ENCODE measurements around the gene ADGRA3. TPM values are rescaled to one million over a fixed set of nuclear protein-coding genes. Genes with fewer than 3 reads are reported as not detected.

Gene ADGRA3
- total RNA-seq, 1 donor from 2014 or later, result 12.9 TPM

- DNase-seq (ENCODE audit: low read depth in 2 of 2), result no peak
Observed at GRCh38 chr4:22363787-22364186, 152.1 kb downstream of the ADGRA3 start.

- DNase-seq (ENCODE audit: low read depth in 2 of 2), result no peak
Observed at GRCh38 chr4:22363036-22363435, 152.8 kb downstream of the ADGRA3 start.

- peak; percentile 21 to 27 for DNase-seq (ENCODE audit: low read depth in 2 of 2)
Observed at GRCh38 chr4:22356987-22357596, 158.8 kb downstream of the ADGRA3 start.

GRCh38 chr4:22348410-22348809, 167.5 kb downstream of the ADGRA3 start:
- no peak for DNase-seq (ENCODE audit: low read depth in 2 of 2)

GRCh38 chr4:22345678-22346077, 170.2 kb downstream of the ADGRA3 start:
- no peak for DNase-seq (ENCODE audit: low read depth in 2 of 2)

GRCh38 chr4:22345055-22345454, 170.8 kb downstream of the ADGRA3 start:
- no peak for DNase-seq (ENCODE audit: low read depth in 2 of 2)

- DNase-seq (ENCODE audit: low read depth in 2 of 2), result no peak
Observed at GRCh38 chr4:22343606-22344005, 172.3 kb downstream of the ADGRA3 start.

GRCh38 chr4:22339491-22339890, 176.4 kb downstream of the ADGRA3 start:
- no peak for DNase-seq (ENCODE audit: low read depth in 2 of 2)

- no peak for DNase-seq (ENCODE audit: low read depth in 2 of 2)
Observed at GRCh38 chr4:22338796-22339195, 177.1 kb downstream of the ADGRA3 start.

Other genes starting within 250 kb of the ADGRA3 start
- gene GBA3, start 176.9 kb upstream of the ADGRA3 start, total RNA-seq, result not detected in 2 replicates

Measured in lung microvascular endothelial cell (primary cell).